Transverse colon (tissue), 4 donors: ENCODE data around the gene ZDHHC14.

Experiments used
- EP300 ChIP-seq: sonication (generic); formaldehyde crosslinking; IDR thresholded peaks from one replicate; pipeline ENCODE4 v1.6.1; 2017; ENCODE audit warnings: antibody characterized with exemption, low read depth
- POLR2A ChIP-seq: fragments of 450-650 bp; IDR thresholded peaks from one replicate; pipeline ENCODE4 v1.6.1; 2016; ENCODE audit warnings: antibody characterized with exemption, mild to moderate bottlenecking, moderate library complexity
- POLR2AphosphoS5 ChIP-seq, 3 donors: sonication (generic); formaldehyde crosslinking; IDR thresholded peaks; one replicate each; pipeline ENCODE4 v1.6.1; 2016; ENCODE audit warnings: antibody characterized with exemption in 3 of 3
- TF ChIP-seq, protein P1 (sequence below), 5 experiments: fragments of 200-600 bp in 3 of 5; fragments of 450-650 bp in 2 of 5; sonication (generic) in 3 of 5; IDR thresholded peaks; 1 replicate in 2 of 5; 2 replicates in 3 of 5; pipeline ENCODE4 v1.5.1; 2016 to 2017; ENCODE audit warnings: antibody characterized with exemption in 5 of 5, inconsistent platforms in 3 of 5, mild to moderate bottlenecking in 2 of 5, moderate library complexity in 1 of 5

DNA sequence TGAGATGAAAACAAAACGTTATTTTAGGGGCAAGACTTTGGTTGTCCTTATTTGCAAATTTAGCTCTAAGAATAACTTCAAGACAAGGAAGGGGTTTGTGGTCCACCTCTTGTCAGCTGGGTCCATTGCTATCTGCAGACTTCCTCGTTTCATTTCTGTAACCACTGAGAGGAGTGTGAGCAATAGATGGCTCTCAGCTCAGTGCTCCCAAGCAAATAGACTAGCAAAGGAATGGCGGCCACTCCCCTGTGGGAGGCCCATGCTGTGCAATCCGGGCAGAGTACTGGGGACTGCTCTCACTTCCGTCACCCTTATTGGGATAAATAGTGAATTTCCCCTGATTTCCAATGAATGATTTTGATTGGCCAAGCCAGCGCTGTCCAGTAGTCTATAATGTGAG, 176.6 kb downstream of the ZDHHC14 start:
- no peak for TF ChIP-seq POLR2AphosphoS5 (IDR thresholded peaks at IDR 0.05)
- TF ChIP-seq, protein P1, sequence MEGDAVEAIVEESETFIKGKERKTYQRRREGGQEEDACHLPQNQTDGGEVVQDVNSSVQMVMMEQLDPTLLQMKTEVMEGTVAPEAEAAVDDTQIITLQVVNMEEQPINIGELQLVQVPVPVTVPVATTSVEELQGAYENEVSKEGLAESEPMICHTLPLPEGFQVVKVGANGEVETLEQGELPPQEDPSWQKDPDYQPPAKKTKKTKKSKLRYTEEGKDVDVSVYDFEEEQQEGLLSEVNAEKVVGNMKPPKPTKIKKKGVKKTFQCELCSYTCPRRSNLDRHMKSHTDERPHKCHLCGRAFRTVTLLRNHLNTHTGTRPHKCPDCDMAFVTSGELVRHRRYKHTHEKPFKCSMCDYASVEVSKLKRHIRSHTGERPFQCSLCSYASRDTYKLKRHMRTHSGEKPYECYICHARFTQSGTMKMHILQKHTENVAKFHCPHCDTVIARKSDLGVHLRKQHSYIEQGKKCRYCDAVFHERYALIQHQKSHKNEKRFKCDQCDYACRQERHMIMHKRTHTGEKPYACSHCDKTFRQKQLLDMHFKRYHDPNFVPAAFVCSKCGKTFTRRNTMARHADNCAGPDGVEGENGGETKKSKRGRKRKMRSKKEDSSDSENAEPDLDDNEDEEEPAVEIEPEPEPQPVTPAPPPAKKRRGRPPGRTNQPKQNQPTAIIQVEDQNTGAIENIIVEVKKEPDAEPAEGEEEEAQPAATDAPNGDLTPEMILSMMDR (IDR thresholded peaks at IDR 0.05), result no peak
- no peak for TF ChIP-seq POLR2A
- TF ChIP-seq EP300, result no peak
